NCI-H187 treated with DMSO at 0.1 percent for 48 hours (cell line): ENCODE results near the gene IL1RAP.

ENCODE experiments used
- DNase-seq: peaks from one replicate; lab custom pipeline; 2025; lab: John Stamatoyannopoulos, UW

Gene IL1RAP

DNA sequence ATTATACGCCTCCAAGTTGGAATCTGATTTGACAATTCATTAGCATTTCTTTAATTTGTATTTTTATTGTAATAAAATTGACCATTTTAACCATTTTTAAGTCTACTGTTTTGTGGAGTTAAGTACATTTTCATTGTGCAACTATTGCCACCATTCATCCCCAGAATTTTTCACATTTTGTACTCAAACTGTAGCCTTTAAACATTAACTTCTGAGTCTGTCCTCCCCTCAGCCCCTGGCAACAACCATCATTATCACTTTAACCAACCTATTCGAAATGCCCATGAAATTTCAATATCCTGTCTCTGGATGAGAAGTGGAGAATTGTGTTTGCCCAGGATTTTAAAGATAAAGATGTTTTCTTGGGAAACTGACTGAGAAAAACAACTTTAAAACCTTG is 27.7 kb downstream of the IL1RAP start:
- DNase-seq = no peak

DNA sequence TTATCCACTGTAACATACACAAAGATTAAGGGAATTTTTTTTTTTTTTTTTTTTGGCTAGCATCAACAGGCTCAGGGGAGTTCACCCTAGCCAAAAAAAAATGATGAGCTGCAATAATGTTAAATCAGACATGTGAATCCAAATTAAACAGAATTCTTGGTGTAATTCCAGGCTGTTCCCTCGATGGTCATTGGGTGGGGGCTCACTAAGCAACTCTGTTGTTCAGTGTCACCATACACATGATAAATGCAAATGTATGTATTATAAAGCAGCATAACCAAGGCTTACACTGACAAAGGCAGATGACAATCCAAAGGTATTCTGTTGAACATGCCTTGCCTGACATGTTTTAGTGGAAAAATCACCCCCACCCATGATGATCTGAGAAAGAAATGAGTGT is 29.0 kb downstream of the IL1RAP start:
- DNase-seq = no peak

DNA sequence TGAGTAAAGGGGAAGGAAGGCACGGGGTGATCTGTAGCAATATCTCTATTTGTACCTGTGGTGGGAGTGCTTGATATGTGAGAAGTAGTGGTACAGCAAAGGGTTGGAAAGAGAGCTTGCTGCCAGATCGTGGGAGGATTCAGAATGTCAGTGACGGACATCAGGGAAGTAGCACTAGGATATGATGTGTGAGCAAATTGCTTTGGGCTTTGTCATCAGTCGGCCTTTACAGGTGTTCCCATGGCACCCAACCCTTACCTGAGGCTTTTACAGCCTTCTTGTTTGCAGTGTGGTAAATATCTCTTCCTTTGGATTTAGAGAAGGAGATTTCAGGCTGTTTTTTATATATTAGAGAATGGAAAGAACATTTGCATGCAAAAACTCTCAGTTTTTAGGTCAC is 29.8 kb downstream of the IL1RAP start:
- DNase-seq = no peak

DNA sequence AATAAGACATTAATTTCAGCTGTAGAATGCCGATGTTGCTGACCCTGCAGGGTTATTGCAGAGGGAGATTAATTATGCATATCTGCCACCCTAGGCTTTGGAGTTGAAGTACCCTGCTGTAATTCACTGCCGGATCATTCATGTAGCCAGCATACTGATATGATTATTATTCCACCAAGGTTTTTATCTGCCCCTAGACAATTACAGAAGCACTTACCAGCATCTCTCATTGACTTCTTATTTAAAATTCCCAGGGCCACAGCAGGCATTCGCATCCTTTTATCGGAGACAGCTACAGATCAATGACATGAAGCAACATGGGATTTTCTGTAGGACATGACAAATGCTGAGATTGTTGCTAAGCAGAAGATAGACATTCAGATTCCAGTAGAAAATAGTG is 31.3 kb downstream of the IL1RAP start:
- no peak for DNase-seq

DNA sequence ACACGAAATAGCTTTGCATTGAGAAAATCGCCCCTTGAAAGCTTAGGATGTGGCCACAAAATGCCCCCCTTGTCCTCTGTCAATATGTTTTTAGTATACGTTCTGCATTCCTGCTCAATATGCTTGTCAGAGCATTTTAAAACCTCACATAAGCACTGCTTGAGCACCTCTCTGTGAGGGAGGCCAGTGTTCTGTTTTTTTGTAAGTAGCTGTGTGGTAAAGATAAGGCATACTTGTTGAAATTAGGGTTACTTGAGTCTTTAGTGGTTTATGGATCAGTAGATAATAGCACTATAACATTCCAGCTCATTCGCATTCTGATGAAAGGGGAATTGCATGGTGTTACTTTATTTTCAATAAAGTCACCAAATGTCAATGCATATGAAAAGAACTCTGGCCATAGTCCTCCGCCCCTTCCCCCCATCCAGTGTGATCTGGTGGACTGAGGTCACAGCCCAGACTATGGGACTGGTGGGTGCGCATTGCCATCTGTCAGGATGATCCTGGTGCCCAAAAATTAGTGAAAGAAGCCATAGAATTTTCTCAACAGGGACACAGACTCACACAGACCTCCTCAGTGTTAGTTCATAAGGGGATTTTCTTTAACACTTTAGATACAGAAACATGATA is 33.1 kb downstream of the IL1RAP start:
- peak; percentile 4 for DNase-seq

DNA sequence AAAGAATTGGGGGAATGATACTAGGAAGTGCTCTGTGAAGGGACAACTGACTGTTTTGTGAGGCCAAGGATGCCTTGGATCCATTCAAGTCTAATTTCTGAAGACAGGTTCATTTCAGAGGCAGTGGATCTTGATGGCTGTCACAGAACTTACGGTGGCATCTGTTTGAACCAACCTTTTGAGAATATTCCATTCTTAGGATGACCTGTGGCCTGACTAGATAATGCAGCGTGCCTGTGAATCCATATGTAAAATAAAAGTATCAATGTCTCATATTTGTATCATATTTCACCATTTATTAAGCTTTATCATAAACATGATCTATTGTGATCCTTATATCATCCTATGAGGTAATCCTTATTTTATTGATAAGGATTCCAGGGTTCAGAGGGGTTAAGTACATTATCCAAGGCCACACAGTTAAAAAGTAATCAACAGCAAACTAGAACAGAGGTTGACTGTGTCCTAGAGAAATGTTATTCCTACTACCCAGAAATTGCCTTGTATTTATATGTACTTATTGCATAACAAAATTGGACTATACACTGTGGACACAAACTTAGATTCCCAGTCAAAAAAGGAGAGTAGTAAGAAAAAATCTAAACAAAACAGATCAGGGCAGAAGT is 34.3 kb downstream of the IL1RAP start:
- DNase-seq = no peak

DNA sequence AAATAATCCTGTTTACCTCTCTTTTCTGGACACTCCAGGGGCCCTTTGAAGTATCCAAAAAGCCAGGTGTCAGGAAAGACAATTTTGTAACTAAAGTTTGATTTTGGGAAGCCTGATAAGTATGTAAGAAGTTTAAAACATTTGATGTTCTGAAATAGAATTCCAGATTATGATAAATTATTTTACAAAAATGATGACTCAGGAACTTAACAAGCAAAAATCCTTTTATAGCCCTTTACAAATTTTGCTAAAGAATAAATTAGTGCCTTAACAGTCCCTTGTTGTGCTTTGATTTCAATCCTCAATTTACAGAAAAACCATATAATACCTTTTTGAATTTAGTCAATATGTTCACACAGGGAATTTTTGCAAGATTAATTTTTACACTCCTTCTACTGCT is 38.1 kb downstream of the IL1RAP start:
- DNase-seq = no peak

DNA sequence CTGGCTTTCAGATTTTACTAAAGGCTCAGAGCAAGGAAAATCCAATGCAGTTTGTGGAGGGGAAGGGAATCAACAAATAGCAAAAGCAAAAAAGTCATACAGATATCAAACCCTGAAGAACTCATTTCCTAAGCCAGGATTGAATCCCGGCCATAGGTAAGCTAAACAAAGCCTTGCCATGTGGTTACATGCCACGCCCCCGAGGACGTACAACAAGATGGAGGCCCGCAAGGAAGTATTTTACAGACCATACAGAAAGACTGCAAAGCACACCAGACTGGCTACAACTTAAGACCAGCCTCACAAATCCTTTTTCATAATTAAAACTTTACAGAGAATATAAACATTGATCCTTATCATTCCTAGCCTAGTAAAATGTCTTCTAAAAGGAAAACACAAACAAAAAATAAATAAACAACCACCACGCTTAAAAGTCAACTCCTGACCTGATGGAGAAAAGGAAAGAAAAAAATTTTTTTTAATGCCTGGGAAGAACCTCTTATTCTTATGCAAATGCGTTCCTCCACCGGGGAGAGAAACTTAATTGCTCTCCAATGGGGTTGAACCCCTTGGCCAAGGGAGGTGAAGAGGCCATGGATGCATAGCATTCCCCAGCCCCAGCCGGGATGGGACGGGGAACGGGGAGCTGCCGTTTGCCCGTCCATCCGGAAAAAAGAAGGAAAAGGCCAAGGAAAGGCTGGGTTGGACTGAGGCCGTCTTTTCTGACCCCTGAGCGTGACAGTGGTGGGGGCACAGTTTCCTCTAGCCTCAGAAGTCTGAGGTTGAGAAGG is 39.3 kb downstream of the IL1RAP start:
- DNase-seq = no peak

DNA sequence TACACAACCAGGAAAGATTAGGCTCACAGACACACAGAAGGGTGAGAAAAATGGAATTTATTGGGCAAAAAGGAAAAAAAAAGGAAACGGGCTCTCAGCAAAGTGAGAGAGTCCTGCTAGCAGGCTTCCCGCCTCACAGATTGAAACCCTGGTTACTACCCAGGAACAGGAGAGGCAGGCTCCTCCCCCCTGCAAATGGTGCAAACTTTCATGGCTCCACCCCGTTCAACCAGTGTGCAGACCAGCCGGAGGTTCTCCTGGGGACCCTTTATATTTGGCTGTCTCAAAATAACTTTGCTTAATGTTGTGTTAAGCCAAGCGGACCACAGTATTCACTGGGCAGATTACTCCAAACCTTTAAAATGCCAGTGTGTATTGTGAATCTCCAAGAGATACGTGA is 40.3 kb downstream of the IL1RAP start:
- DNase-seq = no peak

DNA sequence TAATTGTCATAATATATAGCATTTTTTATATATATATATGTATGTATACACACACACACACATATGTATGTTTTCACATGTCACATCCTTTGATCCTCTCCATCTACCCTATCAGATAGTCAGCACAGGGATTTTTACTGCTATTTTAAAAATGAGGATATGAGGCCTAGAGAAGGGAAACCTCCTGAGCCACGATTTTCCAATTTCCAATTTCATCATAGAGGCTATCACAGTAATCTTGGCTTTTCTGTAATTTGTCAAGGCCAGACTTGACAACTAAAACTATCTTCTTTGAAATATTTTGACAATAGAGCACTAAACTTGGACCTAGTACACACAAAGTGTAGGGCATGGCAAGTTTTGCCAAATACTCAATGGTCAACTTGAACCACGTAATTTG is 42.5 kb downstream of the IL1RAP start:
- DNase-seq = no peak

DNA sequence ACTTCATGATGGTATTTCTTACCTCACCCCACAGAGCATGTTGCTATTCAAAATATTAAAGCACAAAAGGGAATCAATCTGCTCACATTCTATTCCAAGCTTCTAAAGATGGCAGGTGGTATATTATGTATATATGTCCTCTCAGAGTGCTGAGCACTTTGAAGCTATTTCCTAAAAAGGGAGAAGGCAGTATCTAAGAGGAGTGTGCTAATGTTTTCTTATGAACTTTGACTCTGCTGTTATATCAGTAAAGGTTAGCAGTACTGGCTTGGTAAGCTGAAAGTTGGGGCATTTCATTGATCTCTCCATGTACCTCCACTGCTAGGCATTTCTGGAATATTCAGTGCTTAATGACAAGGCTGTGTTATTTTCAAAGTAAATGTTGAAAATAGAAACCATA is 43.4 kb downstream of the IL1RAP start:
- DNase-seq = no peak

DNA sequence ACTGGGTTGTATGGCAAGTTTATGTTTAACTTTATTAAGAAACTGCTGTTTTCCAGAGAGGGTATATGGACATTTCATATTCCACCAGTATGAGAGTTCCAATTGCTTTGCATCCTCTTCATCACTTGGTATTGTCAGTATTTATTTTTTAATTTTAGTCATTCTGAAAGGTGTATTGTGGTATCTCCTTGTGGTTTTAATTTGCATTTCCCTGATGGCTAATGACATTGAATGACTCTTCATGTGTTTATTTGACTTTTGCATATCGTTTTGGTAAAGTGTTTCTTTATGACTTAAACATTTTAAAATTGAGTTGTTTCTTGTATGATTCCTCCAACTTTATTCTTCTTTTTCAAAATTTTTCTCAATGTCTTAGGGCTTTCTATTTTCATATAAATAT is 44.4 kb downstream of the IL1RAP start:
- DNase-seq = no peak

DNA sequence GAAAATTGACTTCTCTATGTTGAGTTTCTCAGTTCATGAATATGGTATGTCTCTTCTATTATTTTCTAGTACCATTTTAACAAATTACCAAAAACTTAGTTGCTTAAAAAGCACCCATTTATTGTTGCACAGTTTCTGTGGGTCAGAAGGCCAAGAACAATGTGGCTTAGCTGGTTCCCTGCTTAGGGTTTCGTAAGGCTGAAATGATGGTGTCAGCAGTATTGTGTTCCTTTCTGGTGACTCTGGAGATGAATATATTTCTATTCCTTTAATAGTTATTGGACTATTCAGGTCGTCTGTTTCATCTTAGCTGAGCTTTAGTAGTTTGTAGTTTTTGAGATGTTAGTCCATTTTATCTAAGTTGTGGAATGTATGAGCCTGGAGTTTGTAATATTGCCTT is 44.9 kb downstream of the IL1RAP start:
- no peak for DNase-seq

DNA sequence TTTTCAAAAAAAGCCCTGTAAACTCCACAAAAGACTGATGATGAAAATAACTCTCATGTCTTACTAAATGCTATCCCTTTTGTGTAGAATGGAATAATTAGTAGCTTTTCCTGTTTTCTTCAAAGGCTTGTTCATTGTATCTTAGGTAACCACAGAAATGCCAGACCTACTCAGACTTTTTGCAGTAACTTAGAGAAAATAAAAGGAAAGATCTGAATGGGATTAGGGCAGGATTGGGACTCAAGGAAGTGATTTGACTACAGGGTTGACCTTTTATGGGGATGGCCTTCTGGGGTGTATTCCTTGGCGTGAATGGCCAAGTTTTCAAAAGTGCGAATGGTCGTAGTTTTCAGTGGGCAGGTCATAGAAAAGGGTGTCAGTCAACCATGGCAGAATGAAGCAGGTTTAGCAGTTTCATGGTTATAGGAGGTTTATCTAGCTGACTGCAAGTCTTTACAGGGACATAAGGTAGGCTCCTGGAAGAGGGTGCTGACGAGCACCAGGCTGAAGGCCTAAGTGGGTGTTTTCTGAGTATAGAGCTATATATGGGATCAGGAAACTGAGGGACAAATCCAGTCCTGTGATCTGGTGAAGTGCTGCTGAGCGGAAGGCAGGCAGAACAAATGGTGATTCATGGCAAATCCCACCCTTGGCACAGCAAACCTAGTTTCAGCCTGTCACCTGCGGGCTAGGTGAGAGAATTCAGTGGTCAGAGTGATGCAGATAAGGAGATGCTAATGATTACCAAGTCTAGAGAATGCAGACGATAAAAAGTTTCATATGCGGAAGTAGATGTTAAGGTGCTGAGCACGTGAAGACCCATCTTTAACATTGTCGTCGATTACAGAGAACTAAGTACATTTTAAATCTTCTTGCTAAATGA is 46.4 kb downstream of the IL1RAP start:
- DNase-seq = no peak

DNA sequence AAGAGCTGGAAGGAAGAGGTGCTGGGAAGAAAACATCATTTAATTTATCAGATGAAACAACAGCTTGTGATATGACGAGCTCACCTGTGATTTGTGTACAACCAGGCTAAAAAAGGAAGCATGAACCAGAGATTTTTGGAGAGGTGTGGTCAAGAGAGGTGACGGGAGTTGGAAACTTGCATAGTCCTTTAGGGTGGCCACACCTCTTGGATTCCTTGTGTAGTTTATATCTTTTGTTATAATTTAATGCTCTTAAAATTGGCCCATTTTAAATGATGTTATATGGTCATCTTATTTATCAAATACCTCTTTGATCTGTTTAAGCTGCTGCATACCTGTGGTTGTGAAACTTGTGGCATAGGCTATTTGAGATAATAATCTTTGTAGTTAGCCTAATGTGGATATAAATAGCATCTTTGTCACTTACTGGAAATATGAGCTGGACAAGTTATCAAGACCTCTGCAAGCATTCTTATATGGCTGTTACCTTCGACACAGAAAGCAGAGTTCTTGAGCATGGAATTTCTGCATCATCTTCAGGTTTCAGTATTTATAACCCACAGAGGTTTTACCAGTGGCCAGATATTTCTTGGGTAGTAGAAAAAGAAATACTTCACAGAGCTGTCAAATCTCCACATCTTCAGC is 49.1 kb downstream of the IL1RAP start:
- DNase-seq = no peak

DNA sequence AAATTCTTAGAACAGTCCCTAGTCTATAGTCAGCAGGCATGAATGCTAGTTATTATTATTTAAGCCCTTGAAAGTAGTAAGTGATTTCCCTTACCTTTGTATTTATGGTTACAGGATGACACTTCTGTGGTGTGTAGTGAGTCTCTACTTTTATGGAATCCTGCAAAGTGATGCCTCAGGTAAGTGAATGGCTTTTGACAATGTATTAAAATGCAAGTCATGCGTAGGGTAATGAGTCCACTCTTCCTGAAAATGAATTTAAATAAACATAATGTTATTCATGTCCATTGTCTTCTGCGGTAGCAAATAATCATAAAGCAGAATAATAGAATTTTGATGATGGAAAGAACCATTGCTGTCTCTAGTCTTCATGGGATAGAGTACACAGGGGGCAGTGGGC is 50.3 kb downstream of the IL1RAP start:
- no peak for DNase-seq

DNA sequence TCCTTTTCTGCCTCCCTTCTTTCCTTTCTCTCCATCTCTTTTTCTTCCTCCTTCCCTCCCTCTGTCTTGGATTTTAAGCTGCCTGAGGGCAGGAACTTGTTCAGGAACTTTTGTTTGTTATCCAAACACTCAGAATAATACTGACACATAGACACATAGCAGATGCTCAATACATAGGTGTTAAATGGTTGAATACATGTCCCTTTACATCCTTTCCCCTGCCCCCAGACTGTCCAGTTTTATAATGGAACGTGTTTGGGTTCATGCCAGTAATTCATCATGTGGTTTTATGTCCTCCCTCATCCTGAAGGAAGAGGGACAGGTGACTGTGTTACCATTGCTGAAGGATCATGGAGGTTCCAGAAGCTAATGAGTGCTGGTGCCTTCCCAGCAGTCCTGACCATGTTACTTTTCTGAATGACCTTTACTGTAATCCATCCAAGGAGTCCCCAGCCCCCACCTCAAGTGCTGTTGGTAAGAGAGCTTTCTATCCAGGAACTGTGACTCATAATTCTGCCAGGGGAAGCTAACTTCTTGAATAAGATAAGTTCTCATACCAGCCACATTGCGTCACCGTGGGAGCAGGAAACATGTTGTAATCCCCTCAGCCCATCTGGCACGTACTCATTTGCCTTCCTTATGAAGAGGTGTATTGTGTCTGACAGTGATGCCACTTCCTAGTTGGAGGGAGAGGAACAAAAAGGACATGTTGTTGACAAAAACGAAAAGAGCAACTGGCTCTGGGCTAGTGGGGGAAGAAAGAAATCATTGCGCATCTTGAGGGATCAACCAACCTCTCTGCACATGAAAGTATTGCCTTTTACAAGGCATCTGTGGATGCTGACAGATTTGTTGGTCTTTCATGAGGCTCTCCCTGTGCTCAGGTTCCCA is 52.4 kb downstream of the IL1RAP start:
- no peak for DNase-seq

DNA sequence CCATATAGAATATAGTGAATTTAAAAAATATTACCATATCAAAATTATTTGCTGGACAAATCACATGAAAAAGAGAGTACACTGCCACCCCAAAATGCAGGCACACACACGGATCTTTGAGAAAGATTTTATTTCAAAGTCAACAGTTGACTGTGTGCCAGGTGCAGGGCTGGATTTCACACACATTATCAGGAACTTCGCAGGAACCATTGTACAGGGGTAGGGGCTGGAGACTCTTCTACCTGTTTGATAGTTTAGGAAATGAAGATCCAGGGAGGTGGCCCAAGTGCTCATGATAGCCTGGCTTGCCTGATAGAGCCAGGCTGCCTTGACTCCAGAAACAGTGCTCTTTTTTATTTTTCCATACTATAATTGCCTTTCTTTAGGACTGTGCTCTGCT is 54.2 kb downstream of the IL1RAP start:
- no peak for DNase-seq

DNA sequence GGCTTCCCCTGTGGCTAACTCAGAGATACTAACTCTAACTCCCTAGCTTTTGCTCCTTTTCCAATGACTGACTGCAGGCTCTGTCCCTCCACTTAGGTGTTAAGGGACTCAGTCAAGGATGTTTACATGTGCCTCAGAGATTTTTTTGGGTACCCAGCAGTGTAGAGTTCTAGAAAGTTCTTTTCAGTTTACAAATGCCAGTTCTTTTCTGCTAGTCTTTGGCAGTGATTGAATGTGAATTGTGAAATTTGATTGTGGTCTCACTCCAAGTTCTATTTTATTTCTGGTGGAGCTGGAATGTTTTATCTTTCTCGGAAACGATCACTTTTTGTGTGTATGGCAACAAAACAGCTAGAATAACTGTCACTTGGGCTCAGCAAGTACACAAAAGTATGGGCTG is 60.6 kb downstream of the IL1RAP start:
- no peak for DNase-seq

DNA sequence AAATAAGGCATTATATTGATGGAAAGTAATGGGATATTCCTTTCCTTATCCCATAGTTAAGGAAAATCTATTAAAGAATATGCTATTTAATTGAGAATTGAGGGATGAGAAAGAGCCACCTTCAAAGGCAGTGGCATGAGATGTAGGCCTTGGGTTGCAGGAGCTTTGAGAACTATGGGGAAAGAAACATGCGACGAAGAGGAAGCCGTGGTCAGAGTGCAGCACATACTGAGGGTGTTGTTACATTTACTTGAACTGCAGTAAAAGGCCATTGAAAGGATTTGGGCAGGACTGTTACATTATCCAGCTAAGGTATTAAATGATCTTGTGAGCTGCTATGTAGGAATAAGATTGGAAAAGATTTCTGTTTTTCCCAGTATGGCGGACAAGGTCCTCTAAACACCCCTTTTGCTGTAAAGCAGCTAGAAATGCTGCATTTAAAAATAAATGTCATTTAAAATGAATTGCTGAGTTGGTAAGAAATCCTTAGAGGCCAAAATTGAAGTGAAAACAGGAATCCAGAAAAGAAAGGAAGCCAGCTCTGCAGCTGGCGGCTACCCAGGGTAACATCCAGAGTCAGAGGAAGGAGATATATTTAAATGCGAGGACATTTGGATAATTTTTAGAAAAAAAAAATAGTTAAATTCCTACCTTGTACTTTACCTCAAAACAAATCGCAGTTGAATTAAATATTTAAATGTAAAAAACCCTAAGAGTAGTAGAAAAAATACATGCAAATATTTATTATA is 61.7 kb downstream of the IL1RAP start:
- DNase-seq = no peak
